Measurements from ENCODE around the gene ISCA1. TPM values are rescaled to one million over a fixed set of nuclear protein-coding genes. Genes with fewer than 3 reads are reported as not detected.

Gene ISCA1
- total and polyA plus RNA-seq, 3 donors from 2014 or later, result 40.9 to 66.2 (median 48.3) TPM

DNA sequence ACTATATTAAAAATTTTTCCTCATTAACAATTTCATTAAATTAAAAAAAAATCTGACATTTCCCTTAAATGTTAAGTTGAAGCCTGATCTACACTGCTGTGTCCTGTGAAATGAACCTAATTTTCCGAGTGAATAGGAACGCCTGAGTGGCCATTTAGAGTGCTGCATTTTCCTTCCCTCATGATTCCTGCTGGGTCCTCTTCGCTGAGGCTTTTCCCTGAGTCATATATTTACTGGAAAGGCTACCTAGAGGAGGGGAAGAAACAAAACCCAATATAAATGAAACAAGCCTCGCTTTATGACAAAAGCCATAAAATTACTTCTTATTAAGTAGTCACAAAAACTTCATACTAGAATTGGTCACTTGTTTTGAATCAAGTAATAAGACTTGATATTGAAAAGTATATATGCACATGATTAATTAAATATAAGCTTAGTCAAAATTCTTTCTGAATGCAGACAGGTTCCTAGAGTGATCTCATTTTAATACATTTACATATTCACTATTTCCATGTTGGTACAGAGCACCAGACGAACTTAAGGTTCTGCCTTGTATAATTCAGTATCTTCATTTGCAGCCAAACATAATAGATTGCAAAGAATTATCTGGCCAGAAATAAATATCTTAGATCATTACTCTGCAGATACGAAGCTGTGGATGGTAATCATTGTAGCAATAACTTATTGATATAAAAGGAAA lies 6.3 kb upstream of the ISCA1 start:
- 80 to 83% methylated on average over 6 of the region's 6 CpGs for WGBS, 2 donors
- H3K36me3 ChIP-seq (ENCODE audit: low read depth, missing control alignments), result no peaks in the 10 kb centered on the region
- no peaks in the 10 kb centered on the region for H3K9me3 ChIP-seq
- H3K27ac ChIP-seq, result no peak overlapping the region
- TF ChIP-seq, protein P1, sequence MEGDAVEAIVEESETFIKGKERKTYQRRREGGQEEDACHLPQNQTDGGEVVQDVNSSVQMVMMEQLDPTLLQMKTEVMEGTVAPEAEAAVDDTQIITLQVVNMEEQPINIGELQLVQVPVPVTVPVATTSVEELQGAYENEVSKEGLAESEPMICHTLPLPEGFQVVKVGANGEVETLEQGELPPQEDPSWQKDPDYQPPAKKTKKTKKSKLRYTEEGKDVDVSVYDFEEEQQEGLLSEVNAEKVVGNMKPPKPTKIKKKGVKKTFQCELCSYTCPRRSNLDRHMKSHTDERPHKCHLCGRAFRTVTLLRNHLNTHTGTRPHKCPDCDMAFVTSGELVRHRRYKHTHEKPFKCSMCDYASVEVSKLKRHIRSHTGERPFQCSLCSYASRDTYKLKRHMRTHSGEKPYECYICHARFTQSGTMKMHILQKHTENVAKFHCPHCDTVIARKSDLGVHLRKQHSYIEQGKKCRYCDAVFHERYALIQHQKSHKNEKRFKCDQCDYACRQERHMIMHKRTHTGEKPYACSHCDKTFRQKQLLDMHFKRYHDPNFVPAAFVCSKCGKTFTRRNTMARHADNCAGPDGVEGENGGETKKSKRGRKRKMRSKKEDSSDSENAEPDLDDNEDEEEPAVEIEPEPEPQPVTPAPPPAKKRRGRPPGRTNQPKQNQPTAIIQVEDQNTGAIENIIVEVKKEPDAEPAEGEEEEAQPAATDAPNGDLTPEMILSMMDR (IDR thresholded peaks at IDR 0.05), result no peak
- TF ChIP-seq POLR2A (IDR thresholded peaks at IDR 0.05), result no peak
- no peak for DNase-seq
- H3K4me3 ChIP-seq, result no peak overlapping the region
- intact Hi-C loops (cut with DNase I; ENCODE audit: low total_unique reads), result no loop called here
- H3K4me1 ChIP-seq, result no peaks in the 10 kb centered on the region
- no peaks in the 10 kb centered on the region for H3K27me3 ChIP-seq

DNA sequence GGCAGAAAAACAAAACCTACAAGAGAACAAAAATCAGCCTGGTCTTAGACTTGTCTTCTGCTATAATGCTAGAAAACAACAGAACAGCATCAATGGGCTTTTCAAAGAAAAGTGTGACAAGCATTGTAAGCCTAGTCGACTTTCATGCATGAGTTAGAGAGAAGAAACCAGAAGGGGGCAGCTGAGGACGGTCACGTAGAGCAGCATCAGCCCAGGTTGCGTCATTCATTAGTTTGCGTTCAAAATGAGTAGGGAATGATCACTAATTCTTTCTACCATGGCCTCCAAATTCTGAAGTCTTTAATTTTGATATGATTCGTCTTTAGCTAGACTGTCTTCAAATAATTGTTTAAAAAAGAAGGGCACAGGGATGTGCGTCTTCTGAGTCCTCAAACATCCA lies 4.7 kb upstream of the ISCA1 start:
- Histone ChIP-seq H3K4me1 (no peaks in the 10 kb centered on the region), H3K27ac (peak overlapping the region; percentile 4 to 27), H3K4me3 (no peak overlapping the region), H3K9me3 (no peaks in the 10 kb centered on the region), H3K27me3 (no peaks in the 10 kb centered on the region), H3K36me3 (ENCODE audit: low read depth, missing control alignments) (no peaks in the 10 kb centered on the region)
- no peak for TF ChIP-seq POLR2A (IDR thresholded peaks at IDR 0.05)
- TF ChIP-seq, protein P1 (IDR thresholded peaks at IDR 0.05), result peak in 2 of 3 experiments; percentile 14 to 23
- peak; percentile 76 for DNase-seq
- intact Hi-C loops (cut with DNase I; ENCODE audit: low total_unique reads), result no loop called here
- WGBS, 2 donors, result 54 to 68% methylated on average over 7 of the region's 7 CpGs

DNA sequence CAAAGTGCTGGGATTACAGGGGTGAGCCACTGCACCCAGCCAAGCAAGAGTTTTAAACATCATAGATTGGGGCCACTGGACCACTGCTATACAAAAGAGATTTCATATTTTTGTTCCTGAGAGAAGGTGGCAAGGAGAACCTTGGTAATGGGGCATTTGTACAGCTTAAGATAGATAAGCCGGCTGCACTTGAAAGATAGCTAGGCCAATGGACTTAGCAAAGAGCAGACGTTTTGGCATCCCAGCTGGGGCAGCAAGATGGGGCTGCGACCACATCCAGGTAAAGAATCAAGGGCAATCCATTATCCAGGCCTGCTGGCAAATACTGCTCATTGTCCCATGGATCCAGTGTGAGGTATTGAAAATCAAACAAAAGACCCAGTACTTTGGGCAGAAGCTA lies 3.9 kb upstream of the ISCA1 start:
- no peak for TF ChIP-seq POLR2A (IDR thresholded peaks at IDR 0.05)
- TF ChIP-seq, protein P1 (IDR thresholded peaks at IDR 0.05), result no peak
- H3K4me3 ChIP-seq, result no peak overlapping the region
- 52 to 70% methylated on average over 3 of the region's 3 CpGs for WGBS, 2 donors
- no peaks in the 10 kb centered on the region for H3K9me3 ChIP-seq
- DNase-seq, result no peak
- intact Hi-C loops (cut with DNase I; ENCODE audit: low total_unique reads), result no loop called here
- H3K4me1 ChIP-seq, result peaks cover 1% of the 10 kb centered on the region
- H3K27ac ChIP-seq, result no peak overlapping the region
- no peaks in the 10 kb centered on the region for H3K27me3 ChIP-seq
- no peaks in the 10 kb centered on the region for H3K36me3 ChIP-seq (ENCODE audit: low read depth, missing control alignments)

DNA sequence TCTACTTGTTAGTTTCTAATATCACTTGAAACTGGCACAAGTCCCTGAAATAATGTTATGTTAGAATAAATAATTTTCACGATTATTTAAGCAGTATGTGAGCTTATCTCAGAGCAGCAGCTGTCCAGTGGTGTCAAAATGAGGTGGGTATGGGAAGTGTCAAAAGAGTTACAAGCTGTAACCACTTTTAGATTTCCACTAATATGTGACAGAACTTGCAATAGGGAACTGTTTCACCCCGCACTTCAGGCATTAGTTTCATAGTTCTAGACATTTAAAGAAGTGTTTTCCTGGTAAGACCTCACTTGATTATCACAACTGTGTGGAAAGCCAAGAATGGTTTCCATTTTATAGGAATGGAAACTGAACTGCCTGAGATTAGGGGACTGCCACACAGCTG lies 2.9 kb upstream of the ISCA1 start:
- intact Hi-C loops (cut with DNase I; ENCODE audit: low total_unique reads), result no loop called here

More for the DNA sequence above, 2.9 kb upstream of the ISCA1 start:
- 47 to 55% methylated on average over 2 of the region's 2 CpGs for WGBS, 2 donors
- Histone ChIP-seq H3K4me1 (peaks cover 11% of the 10 kb centered on the region), H3K27me3 (no peaks in the 10 kb centered on the region), H3K9me3 (no peaks in the 10 kb centered on the region), H3K27ac (no peak overlapping the region), H3K36me3 (ENCODE audit: low read depth, missing control alignments) (no peaks in the 10 kb centered on the region), H3K4me3 (no peak overlapping the region)
- DNase-seq, result no peak
- TF ChIP-seq, protein P1 (IDR thresholded peaks at IDR 0.05), result no peak
- no peak for TF ChIP-seq POLR2A (IDR thresholded peaks at IDR 0.05)
